KBM-7 (cell line): Measurements from ENCODE around the gene PTGR3.
"Not testable (repeated sequence)": the region's sequence is repeated elsewhere in the genome, so short reads cannot be mapped to it uniquely, and the experiment has no call there.

ENCODE experiments used
- DNase-seq: peaks from one replicate; pipeline ENCODE4 v3.0.0-alpha.2; 2015
- in situ Hi-C: fragments of 300-500 bp; cut with MboI; formaldehyde crosslinking; loops from 2 replicates; pipeline ENCODE4 v1.14.3; 2020; ENCODE audit warnings: low sequenced_read_pairs, low pct_unique_long_range_greater_than_20kb, mixed read lengths

PTGR3 gene

GRCh38 chr18:75206452-75207309, 2.3 kb downstream of the PTGR3 start:
- in situ Hi-C loops, result no loop called here
- DNase-seq, result no peak

GRCh38 chr18:75205514-75206132, 3.3 kb downstream of the PTGR3 start:
- in situ Hi-C loops, result no loop called here
- DNase-seq, result no peak

DNA sequence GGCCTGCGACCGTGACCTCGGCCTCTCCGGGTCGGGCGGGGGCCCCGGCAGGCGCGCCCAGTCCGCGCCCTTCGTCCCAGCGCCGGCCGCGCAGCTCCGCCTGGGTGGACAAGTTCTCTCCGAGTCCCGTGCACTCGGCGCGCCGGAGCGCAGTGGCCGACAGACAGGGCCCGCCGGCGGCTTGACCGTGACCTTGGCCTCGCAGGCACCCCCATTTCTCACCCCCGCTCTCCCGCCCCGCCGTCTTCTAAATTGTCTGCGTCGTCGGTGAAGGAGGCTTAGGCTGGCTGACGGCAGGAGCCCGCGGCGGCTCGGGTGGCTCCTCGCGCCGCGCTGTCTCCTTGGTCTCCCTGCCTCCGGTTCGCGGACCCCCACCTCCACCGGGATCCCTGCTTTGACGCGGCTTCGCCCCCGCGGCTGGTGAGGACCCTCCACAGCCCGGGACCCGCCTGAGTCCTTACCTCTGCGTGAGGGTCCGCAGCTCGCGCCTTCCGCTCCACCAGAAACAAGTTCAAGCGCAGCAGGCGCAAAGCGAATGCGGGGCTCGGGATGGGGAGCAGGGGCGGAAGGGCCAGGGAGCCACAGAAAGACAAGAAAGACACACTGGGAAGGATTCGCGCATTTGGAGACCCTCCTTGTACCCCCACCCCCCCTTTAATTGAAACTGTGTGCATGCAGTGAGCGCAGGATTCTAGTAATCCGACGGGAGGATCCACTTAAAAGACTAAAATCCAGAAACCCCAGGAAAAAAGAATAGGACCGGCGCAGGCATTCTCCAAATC, 4.0 kb downstream of the PTGR3 start:
- in situ Hi-C loops, result no loop called here

DNA sequence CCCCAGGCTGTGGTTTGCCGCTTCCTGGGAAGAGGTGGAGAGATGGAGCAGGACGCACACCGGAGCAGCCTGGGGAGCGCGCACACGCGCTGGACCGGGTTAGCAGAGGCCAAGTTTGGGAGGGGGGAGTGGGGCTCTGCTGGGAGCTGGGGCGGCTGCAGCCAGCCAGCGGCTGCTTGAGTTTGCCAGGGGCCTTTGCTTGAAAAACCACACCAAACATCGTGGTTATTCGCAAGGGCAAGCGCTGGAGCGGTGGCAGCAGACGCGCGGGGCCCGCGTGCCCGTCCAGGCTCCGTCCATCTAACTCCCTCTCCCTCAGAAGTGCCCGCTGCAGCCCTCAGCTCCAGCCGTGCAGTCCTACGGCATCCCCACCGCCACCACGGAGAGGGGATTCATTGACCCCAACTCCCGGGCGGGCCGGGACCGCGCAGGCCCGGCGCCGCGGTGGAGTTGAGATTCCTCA, 4.6 kb downstream of the PTGR3 start:
- DNase-seq, result no peak
- in situ Hi-C loops, result no loop called here

More for the DNA sequence above, 4.0 kb downstream of the PTGR3 start:
- DNase-seq, result no peak

DNA sequence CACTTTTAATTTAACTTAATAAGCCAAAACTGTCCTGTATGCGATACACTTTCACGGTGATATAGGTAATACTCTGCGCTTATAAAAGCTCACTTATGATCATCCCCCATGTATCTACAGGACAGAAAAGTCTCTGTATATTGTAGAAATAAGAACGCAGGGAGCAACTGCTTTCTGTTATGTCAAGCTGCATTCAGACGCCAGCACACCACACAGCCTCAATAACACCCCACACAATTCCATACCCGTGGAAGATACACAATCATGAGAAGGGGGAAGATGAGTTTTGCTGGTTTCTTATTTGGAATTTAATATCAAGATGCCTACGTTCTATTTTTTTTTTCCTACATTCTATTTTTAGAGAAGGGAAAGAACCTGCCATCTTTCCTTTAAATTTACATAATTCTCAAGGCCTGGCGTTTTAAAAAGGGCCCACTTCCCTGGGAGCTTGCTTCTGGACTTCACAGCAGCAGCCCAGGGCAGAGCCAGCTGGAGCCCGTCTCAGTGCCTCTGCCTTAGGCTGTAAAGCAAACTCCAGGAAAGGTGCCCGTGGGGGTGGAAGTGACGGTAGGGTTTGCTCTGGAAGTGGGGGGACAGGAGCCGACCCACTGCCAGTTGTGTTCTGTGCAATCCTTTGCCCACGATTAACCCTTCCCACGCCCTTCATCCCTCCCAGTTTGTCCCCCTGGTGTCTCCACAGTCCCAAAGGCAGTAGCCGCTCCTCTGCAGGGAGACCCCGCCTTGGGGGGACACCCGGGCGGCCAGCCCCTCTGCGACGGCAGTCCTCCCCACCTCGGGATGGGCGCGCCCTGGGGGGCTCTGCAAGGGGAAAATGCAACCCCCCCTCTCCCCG, 5.3 kb downstream of the PTGR3 start:
- in situ Hi-C loops, result no loop called here
- no peak for DNase-seq

DNA sequence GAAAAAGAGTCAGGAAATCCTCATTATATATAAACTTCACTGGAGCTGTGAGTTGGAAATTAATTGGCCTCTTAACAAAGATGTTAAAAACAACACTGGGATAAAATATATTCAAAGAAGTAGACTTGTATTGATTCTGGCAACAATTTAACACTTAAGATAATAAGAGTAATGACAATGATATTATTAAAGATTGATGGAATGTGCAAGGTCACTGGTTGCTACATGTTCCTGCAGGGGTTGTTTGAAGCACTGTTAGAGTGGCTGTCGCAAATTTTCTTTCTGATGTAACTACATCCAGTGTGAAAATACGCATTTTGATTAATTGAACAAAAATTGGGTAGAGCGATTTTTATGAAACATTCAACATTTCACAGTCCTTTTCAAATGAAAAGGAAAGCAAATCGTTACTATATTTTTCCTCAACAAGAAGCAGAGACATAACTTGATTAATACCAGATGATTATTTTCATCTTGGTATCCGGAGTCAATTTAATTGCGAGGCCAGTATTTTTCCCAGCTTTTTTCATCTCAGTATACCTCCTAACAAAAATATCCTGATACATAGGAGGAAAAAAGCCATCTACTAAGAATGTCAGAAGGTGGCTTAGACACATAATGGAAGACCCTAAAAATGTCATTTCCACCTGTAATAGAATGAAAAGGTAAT, 6.1 kb downstream of the PTGR3 start:
- DNase-seq, result no peak
- in situ Hi-C loops, result no loop called here

DNA sequence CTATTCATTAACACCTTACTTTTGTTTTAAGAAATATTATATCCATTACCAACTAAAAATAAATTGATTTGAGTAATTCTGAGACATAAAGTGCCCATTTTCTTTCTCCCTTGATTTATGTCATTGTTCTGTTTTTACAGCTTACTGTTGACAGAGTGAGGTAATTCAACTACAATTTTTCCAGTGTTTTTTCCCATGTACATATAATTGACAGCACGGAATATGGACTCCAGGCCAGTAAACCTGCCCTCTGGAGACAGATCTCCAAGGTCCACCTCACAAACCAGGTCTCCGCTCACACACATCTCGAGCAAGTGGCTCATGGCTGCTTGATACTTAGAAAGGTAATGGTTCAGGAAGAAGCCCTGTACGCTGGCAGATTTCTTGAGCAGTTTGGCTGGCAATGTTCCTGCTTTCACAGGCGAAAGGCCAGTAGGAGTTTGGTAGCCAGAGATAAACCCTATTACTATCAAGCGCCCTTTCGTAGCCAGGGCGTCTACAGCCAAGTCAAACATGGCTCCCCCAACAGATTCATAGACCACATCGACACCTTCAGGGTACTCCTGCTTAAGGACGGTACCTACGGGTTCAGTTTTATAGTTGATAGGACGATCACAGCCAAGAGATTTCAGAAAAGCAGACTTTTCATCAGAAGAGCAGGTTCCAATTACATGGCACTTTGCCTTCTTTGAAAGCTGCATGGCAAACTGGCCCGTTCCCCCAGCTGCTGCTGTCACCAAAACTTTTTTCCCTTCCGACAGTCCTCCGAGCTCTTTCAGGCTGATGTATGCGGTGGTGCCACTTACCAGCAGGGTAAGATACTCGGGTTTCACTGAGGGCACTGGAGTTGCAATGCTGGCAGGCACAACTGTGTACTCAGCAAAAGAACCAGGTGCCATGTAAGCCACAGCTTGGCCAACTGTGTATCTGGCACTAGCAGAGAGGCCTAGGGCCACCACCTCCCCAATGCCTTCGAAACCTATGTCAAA, 7.4 kb downstream of the PTGR3 start:
- in situ Hi-C loops, result no loop called here
- DNase-seq, result no peak

- in situ Hi-C loops, result no loop called here
- peak; percentile 39 for DNase-seq
Observed at GRCh38 chr18:75200605-75201280, 8.2 kb downstream of the PTGR3 start.

- no peak for DNase-seq
- in situ Hi-C loops, result no loop called here
Observed at GRCh38 chr18:75200071-75200470, 8.9 kb downstream of the PTGR3 start.

DNA sequence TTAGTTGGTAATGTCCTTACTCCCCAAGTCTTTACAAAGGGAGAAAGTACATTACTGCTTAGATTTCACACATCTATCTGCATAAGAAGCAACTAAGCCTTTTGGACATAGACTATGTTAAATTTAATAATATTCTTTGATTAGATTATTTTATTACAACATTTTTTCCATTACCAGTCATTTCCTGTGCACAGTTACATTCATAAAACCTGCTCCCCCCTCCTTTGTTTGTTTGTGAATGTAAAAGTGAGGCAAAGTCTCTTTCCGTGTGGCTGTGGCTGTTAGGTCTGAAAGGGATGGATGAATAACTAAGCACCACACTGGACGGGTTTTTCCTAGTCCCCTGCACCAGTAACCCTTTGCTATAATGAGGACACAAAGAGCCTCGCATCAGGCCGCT, 9.6 kb downstream of the PTGR3 start:
- in situ Hi-C loops, result no loop called here
- no peak for DNase-seq

DNA sequence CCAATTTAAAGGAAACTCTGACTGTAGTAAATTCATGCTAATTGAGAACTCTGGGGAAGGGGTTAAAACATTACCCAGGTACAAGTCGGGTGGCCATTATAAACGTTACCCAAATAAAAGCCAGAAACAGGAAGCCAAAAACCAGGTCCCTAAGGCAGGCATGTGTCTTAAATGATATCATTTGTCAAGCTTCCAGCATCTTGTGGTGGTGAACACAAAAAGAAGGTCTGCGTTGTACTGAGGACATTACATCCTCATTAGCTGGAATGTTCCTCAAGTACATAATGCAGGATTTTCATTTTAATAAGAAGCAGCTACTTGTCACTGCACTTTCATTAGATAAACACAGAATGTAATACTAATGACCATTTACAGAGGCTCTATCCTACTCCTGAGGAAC, 10.9 kb downstream of the PTGR3 start:
- in situ Hi-C loops, result no loop called here
- DNase-seq, result peak; percentile 24

- in situ Hi-C loops, result no loop called here
- no peak for DNase-seq
Observed at GRCh38 chr18:75192899-75193298, 16.0 kb downstream of the PTGR3 start.

- no peak for DNase-seq
- in situ Hi-C loops, result no loop called here
Observed at GRCh38 chr18:75189696-75190095, 19.2 kb downstream of the PTGR3 start.

GRCh38 chr18:75187702-75188101, 21.2 kb downstream of the PTGR3 start:
- DNase-seq, in situ Hi-C loops: not testable (repeated sequence)

DNA sequence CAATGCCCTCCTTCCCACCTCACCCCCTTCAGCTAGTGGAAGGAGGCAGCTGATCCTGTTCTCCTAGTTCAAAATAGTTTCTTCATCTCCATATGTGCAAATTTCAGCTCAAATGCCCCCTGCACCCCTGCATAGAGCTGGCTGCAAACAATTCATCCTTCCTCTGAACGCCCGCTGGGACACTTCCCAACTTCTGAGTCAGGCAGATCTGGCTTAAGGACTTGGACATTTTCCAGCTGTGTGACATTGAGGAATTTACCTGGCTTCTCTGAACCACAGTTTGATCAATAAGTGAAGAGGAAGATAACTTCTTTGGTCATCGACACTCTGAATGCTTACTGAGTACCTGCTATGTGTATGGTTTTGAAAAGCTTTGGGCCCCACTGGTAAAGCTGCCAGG, 23.5 kb downstream of the PTGR3 start:
- in situ Hi-C loops, result no loop called here
- no peak for DNase-seq

DNA sequence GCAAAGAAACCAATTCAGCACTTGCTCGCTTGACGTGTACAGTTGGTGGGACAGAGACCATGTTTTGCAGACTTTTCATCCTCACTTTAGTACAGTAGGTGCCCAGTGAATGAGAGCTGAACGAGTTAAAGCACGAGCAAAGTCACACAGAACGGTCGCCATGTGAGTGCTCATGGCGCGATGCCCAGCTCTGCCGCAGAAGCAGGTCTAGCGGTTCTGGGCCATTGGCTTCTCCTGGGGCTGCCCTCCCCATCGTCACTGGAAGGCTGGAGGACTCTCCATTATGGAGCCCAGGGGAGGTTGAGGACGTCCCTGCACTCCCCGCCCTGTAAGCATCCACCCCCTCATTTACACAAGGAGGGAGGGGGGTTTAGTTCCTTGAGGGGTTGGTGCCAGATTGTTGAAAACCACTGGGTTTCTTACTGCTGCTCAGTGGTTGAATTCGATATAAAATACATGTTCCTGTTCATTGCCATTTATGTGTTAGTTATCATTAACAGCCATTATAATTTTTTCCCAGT, 24.9 kb downstream of the PTGR3 start:
- DNase-seq, result no peak
- in situ Hi-C loops, result no loop called here

DNA sequence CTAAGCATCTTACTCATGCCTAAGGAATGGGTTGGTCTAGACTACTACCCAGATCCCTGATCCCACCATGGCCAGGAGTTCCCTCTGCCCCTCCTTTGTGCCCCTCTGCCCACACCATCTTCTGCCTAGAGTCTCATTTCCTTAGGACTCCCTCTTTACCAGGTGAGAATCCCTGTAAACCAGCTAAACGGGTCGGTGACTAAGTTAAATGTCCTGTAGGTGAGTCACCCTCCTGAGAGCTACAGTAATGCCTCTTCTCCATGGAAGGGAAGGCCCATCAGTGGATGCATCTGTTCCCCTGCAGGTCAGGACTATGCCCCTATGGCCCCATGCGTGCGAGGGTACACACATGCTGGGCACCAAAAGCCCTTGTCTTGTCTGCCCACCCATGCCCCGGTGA, 25.4 kb downstream of the PTGR3 start:
- in situ Hi-C loops, result no loop called here
- DNase-seq, result no peak
